Stomach (tissue), 4 donors: Measurements from ENCODE around the gene CPT1B.

Experiments used
- CTCF ChIP-seq, 7 experiments: fragments of 450-650 bp in 4 of 7; fragments of 200-600 bp in 3 of 7; sonication (generic) in 3 of 7; IDR thresholded peaks; one replicate each; pipeline ENCODE4 v1.5.1; 2016 to 2019; ENCODE audit warnings: antibody characterized with exemption in 7 of 7, control low read depth in 2 of 7, mild to moderate bottlenecking in 1 of 7
- POLR2A ChIP-seq, 4 donors: fragments of 450-650 bp; IDR thresholded peaks; one replicate each; pipeline ENCODE4 v1.6.1; 2016; ENCODE audit warnings: antibody characterized with exemption in 4 of 4, control low read depth in 2 of 4, mild to moderate bottlenecking in 1 of 4, moderate library complexity in 1 of 4
- POLR2AphosphoS5 ChIP-seq, 3 donors: sonication (generic); formaldehyde crosslinking; IDR thresholded peaks; one replicate each; pipeline ENCODE4 v1.6.1; 2016; ENCODE audit warnings: antibody characterized with exemption in 3 of 3

DNA sequence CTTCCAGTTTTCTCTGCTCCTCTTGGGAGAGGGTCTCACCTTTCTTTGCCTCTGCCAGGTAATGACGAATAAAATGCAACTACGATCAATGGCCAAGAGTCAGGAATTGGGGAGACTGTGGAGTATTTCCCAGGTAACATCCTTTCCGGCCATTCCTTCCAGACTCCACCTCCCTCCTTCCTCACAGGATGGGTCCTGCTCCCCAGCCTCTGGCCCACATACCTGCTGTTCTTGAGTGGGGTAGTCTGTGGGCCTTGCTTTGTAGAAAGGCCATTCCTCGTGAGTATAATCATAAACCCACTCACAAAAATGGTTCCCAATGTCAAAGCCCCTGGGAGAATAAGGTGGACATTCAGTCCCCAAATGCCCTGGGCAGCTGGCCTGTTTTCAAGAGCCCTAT lies 1.5 kb upstream of the CPT1B start:
- TF ChIP-seq POLR2A (IDR thresholded peaks at IDR 0.05) (no peak), CTCF (IDR thresholded peaks at IDR 0.05) (no peak), POLR2AphosphoS5 (IDR thresholded peaks at IDR 0.05) (no peak)
